ENCODE results near the gene GALNT12.

The GALNT12 gene

GRCh38 chr9:98783518-98784226 lies 23.8 kb upstream of the GALNT12 start:
- DNase-seq, result no peak

- no peak for DNase-seq
Observed at GRCh38 chr9:98784831-98785806, 22.4 kb upstream of the GALNT12 start.

- DNase-seq, result no peak
Observed at GRCh38 chr9:98786750-98787510, 20.5 kb upstream of the GALNT12 start.

- no peak for DNase-seq
Observed at GRCh38 chr9:98787766-98788335, 19.6 kb upstream of the GALNT12 start.

- DNase-seq, result no peak
Observed at GRCh38 chr9:98789483-98790133, 17.9 kb upstream of the GALNT12 start.

GRCh38 chr9:98790134-98790841 lies 17.2 kb upstream of the GALNT12 start:
- DNase-seq, result no peak

GRCh38 chr9:98790842-98791607 lies 16.4 kb upstream of the GALNT12 start:
- DNase-seq, result peak; percentile 82

GRCh38 chr9:98791608-98792490 lies 15.6 kb upstream of the GALNT12 start:
- no peak for DNase-seq

GRCh38 chr9:98793031-98793430 lies 14.4 kb upstream of the GALNT12 start:
- no peak for DNase-seq

GRCh38 chr9:98794802-98795201 lies 12.7 kb upstream of the GALNT12 start:
- DNase-seq, result no peak

GRCh38 chr9:98795295-98795955 lies 12.0 kb upstream of the GALNT12 start:
- no peak for DNase-seq

GRCh38 chr9:98795970-98796363 lies 11.5 kb upstream of the GALNT12 start:
- DNase-seq, result no peak

- DNase-seq, result peak; percentile 37
Observed at GRCh38 chr9:98796364-98797101, 10.9 kb upstream of the GALNT12 start, which contains the start of gene ANKS6. Gene ANKS6, minus strand, starts transcription at chr9:98796555. Its CDS starts 64 bp downstream, at chr9:98796491.

GRCh38 chr9:98797491-98797890 lies 10.0 kb upstream of the GALNT12 start:
- no peak for DNase-seq

GRCh38 chr9:98798254-98798653 lies 9.2 kb upstream of the GALNT12 start:
- DNase-seq, result no peak

- no peak for DNase-seq
Observed at GRCh38 chr9:98801561-98801960, 5.9 kb upstream of the GALNT12 start.

GRCh38 chr9:98801969-98802371 lies 5.5 kb upstream of the GALNT12 start:
- DNase-seq, result no peak

GRCh38 chr9:98804083-98804482 lies 3.4 kb upstream of the GALNT12 start:
- DNase-seq, result no peak
